ENCODE measurements around the gene LHB.

GRCh38 chr19:49061445-49061844 lies 44.6 kb upstream of the LHB start:
- TF ChIP-seq CTCF (IDR thresholded peaks at IDR 0.05; ENCODE audit: insufficient read depth, low read length) (no peak), REST (IDR thresholded peaks at IDR 0.05; ENCODE audit: insufficient replicate concordance, low read depth) (no peak), POLR2AphosphoS5 (IDR thresholded peaks at IDR 0.05; ENCODE audit: low read depth) (no peak), GABPA (IDR thresholded peaks at IDR 0.05; ENCODE audit: low read depth) (no peak)
